ENCODE measurements around the gene TOB1.

TOB1 gene

GRCh38 chr17:50893183-50893993 is 27.2 kb upstream of the TOB1 start:
- TF ChIP-seq, protein P1, sequence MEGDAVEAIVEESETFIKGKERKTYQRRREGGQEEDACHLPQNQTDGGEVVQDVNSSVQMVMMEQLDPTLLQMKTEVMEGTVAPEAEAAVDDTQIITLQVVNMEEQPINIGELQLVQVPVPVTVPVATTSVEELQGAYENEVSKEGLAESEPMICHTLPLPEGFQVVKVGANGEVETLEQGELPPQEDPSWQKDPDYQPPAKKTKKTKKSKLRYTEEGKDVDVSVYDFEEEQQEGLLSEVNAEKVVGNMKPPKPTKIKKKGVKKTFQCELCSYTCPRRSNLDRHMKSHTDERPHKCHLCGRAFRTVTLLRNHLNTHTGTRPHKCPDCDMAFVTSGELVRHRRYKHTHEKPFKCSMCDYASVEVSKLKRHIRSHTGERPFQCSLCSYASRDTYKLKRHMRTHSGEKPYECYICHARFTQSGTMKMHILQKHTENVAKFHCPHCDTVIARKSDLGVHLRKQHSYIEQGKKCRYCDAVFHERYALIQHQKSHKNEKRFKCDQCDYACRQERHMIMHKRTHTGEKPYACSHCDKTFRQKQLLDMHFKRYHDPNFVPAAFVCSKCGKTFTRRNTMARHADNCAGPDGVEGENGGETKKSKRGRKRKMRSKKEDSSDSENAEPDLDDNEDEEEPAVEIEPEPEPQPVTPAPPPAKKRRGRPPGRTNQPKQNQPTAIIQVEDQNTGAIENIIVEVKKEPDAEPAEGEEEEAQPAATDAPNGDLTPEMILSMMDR (IDR thresholded peaks at IDR 0.05; ENCODE audit: insufficient read depth, low read depth, low read length, missing control alignments) = no peak
- peak; percentile 72 for DNase-seq (ENCODE audit: low read depth)
- H3K4me3 ChIP-seq (ENCODE audit: low read length) = no peak overlapping the region

GRCh38 chr17:50892101-50892776 is 26.1 kb upstream of the TOB1 start:
- no peak for DNase-seq (ENCODE audit: low read depth)
- TF ChIP-seq, protein P1 (IDR thresholded peaks at IDR 0.05; ENCODE audit: insufficient read depth, low read depth, low read length, missing control alignments) = no peak
- no peak overlapping the region for H3K4me3 ChIP-seq (ENCODE audit: low read length)

DNA sequence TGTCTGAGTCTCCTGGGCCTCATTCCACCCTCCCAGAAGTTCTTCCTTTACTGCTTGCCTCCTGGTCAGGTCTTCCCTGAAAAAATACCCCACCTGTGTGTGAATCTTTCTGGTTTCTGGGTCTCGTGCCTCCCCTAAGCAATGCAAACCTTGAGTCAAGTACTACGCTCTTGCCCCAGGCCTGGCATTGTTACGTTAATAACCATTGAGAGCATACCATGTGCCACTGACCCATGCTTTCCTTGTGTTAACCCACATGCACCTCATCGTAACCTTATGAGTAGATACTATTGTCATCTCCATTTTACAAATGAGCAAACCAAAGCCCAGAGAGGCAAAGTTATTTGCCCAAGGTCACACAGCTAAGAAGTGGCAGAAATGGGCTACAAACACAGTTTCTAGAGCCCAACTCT is 25.4 kb upstream of the TOB1 start:
- no peak overlapping the region for H3K4me3 ChIP-seq (ENCODE audit: low read length)
- TF ChIP-seq, protein P1 (IDR thresholded peaks at IDR 0.05; ENCODE audit: insufficient read depth, low read depth, low read length, missing control alignments) = no peak
- DNase-seq (ENCODE audit: low read depth) = no peak

GRCh38 chr17:50890675-50891516 is 24.7 kb upstream of the TOB1 start:
- H3K4me3 ChIP-seq (ENCODE audit: low read length) = no peak overlapping the region
- peak; percentile 66 for DNase-seq (ENCODE audit: low read depth)
- TF ChIP-seq, protein P1 (IDR thresholded peaks at IDR 0.05; ENCODE audit: insufficient read depth, low read depth, low read length, missing control alignments) = no peak

GRCh38 chr17:50889528-50890118 is 23.5 kb upstream of the TOB1 start:
- TF ChIP-seq, protein P1 (IDR thresholded peaks at IDR 0.05; ENCODE audit: insufficient read depth, low read depth, low read length, missing control alignments) = peak; percentile 2
- no peak for DNase-seq (ENCODE audit: low read depth)
- H3K4me3 ChIP-seq (ENCODE audit: low read length) = no peak overlapping the region

- H3K4me3 ChIP-seq (ENCODE audit: low read length) = no peak overlapping the region
- TF ChIP-seq, protein P1 (IDR thresholded peaks at IDR 0.05; ENCODE audit: insufficient read depth, low read depth, low read length, missing control alignments) = no peak
- DNase-seq (ENCODE audit: low read depth) = no peak
Measured at GRCh38 chr17:50887705-50888245, 21.6 kb upstream of the TOB1 start.

Measured in epithelial cell of esophagus (primary cell).